Right hindlimb (tissue), 1 donor: Measurements from ENCODE around the gene SLAMF9.
"Not testable (repeated sequence)": the region's sequence is repeated elsewhere in the genome, so short reads cannot be mapped to it uniquely, and the experiment has no call there.

Source experiments
- DNase-seq: peaks from one replicate; pipeline ENCODE4 v3.0.0-alpha.2; 2018

The SLAMF9 gene

GRCh38 chr1:159920202-159920601 is 33.8 kb downstream of the SLAMF9 start:
- no peak for DNase-seq

DNA sequence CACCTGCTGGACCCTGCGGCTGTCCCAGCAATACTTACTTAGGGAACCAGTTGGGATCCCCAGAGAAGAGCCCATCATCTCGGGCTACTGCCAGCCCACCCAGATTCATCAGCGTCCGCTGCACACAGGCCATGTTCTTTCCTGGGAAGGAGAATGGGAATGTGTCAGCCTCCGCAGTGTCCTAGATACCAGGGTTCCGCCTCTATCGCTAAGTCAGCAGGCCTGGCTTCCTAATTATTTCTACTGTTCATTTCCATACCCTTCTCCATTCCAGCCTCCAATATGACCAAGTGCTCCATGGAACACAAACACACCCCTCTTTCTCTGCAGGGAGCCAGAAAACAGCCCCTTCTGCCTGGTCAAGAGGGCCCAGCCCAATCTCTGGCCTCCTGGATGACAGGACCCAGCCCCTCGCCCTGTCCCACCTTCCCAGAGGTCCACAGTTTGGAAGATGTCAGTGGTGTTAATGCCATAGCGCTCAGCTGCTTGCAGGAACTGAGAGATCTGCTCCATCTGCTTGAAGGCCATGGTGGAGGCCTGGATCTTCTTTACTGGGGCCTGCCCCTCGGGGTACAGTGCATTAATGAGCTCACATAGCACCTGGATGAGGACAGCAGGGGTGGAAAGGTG is 34.7 kb downstream of the SLAMF9 start:
- DNase-seq: no peak

- DNase-seq: no peak
These were observed 35.5 kb downstream of the SLAMF9 start for GRCh38 chr1:159918352-159919200.

DNA sequence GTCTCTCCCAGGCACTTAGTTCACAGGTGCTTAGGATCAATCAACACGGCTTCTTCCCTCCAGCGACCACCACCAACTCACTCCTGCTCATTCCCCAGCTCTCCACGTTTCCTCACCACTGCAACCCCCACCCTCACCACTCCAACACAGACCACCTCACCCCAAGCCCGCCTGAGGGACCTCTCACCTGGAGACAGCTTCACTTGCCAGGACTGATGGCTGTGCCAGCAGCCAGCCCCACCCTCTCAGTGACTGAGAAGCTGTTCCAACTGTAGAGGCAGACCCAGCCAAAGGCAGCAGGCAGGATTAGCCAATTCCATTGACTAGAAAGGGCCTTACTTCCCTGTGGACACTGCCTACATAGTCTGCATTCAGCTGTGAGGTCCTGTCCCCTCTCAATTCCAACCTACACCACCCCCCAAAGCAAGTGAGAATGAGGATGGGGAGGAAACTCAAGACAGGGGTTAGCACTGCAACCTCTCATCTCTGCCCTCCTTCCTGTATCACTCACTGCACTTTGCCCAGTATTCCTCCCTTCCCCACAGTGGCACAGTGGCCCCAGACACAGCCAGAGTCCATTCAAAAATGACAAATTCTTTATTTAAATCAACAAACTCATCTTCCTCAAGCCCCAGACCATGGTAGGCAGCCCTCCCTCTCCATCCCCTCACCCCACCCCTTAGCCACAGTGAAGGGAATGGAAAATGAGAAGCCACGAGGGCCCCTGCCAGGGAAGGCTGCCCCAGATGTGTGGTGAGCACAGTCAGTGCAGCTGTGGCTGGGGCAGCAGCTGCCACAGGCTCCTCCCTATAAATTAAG is 36.3 kb downstream of the SLAMF9 start:
- DNase-seq: peak; percentile 78

DNA sequence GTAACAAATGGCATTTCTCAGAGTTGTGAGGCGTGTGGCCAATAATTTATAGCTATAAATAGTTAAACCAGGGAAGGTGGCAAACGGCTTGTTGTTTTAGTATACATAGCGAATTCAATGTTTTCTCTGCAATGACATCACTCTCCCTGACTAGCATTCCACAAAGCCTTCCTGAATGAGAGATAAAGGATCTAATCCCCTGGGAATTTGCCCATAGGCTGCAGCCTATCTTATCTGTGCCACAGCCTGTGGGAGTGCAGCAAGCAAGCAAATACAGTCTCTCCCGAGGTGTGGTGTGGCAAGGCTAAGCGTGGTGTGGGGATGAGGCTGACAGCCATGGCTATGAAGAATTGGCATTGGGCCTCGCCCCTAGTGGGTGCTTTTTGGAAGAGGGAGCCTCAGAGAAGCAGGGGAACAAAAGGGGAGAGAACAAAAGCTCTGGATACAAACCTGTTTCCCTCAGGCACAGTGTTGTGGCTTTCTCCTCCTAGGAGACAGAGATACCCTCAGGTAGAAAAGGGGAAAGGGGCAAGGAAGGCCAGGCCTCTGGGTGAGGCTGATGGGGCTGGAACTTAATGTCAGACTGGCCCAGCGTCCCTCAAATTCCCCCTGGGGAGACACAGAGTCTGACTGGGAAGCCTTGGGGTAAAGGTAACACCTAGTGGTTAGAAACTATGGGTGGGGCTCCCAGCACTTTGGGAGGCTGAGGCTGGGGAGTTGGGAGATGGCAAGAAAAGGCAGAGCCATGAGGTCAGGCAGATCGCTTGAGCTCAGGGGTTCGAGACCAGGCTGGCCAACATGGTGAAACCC is 37.6 kb downstream of the SLAMF9 start:
- DNase-seq: no peak

GRCh38 chr1:159915571-159916241 is 38.3 kb downstream of the SLAMF9 start:
- no peak for DNase-seq

DNA sequence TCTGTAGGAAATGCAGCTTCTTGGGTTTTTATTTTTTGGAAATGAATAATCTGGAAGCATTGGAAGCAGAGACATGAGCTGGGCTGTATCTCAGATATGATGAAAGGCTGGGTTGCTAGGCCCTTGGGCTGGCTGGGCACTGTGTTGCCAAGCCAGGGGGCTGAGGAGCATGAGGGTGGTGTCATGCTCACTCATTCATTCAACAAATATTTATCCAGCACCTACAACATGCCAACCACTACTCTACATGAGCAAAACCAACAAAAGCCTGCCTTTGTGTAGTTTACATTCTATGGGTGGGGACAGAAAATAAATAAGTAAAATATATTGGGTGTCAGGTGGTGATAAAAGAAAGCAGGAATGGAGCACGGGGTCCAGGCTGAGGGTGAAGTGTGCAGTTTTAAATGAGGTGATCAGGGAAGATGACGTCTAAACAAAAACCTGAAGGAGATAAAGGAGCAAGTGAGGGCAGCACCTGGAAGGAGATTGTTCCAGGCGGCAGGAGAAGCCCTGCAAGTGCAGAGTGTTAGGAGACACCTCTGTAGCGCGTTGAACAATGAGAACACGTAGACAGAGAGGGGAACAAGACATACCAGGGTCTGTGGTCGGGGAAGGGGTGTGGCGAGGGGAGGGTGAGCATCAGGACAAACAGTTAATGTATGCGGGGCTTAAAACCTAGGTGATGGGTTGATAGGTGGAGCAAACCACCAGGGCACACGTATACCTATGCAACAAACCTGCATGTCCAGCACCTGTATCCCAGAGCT is 39.6 kb downstream of the SLAMF9 start:
- no peak for DNase-seq

DNA sequence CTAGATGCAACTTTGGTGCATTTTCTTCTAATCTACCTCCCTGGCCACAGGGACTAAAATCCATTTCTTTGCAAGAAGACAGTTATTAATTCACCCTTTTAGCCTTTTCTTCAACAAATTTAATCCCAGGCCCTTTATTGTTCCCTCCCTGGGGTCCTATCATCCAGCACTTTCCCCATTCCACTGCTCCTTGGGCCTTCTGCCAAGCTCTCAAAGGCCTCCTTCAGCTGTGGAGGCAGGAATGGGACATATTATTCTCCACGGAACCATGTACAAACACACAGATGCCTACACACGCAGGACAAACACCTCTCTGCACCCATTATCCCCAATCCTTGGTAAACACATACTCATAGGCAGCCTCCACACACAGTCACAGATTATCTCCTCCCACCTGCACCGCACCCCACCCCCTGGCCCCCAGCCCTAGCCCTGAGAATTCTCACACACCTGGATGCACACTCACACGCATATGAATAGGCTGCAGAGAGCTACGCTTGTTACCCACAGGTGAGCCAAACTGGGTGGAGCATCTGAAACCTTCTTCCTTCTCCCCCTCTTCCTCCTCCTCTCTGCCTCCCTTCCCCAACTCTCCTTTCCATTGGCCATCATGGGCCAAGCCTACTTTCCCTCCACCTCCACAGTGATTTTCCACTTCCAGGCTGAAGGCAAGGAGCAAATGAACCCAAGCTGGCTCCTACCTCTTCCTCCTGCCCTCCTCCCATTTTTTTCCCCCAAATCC is 40.4 kb downstream of the SLAMF9 start:
- no peak for DNase-seq

DNA sequence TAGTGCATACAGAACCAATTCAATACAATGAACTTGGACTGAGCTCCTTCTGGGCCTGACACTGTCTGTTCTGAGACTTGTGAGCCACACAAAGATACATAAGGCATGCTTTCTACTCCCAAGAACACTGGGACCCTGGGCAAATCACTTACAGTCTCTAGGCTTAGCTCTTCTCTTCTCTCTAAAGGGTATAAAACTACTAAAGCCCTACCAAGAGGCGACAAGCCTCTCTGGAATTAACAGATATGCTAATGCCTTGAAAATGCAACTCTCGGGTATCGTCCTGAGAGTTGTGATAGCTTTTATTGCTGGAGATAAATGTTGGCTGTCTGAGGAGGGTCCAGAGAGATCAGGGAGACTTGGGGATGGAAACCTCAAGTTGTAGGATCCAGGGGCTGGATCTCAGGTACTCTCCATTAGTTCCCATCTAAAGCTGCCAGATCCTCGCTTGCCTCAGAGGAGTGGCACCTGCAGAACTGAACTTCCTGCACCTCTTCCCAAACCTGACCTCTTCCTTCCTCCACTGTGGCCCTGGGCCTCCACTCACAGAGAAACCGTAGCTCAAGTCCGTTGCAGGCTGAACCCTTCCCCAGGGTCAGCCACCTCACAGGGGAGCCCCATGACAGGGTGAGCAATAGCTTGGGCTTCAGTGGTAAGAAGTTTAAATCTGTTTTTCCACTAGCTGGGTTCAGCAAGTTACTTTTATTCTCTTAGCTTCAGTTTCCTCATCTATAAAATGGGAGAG is 42.5 kb downstream of the SLAMF9 start:
- no peak for DNase-seq

DNA sequence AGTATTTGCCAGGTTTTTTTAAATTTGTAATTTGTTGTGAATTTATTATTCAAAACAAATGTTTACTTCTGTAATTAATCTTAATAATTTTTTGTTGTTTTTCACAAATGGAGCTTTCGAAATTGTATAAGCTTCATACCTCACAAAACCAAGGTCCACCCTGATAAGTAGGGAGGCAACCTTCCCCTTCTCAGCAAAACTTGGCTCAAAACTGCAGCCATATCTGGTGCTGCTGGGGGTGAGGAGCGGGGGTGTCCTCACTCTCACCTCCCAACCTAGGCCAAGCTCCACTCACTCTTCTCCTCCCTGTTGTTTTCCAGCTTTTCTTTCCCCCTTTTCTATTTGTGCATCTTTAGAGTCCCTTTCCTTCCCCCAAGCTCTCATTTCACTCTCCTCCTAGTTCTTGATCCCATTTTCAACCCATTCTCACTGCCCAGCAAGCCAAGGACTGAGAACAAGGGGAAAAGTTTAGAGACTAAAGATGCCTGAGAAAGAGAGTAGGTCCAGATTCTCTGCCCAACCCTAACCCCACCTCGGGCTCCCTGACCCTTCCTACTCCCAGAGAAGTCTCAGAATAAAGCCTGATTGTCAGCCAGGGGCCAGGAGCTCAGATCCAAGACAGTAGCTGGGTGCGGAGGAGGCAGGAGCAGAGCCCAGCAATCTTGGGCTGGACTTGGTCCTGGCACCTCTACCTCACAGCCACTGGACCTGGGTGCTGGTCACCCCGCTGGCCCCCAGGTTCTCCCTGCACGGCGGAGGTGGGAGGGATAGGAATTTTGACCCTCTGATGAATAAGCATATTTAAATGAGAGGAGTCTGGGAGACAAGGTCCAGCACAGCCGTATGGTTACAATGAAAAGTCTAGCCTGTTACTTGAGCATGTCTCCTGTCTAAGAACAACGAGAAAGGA is 45.8 kb downstream of the SLAMF9 start:
- no peak for DNase-seq

DNA sequence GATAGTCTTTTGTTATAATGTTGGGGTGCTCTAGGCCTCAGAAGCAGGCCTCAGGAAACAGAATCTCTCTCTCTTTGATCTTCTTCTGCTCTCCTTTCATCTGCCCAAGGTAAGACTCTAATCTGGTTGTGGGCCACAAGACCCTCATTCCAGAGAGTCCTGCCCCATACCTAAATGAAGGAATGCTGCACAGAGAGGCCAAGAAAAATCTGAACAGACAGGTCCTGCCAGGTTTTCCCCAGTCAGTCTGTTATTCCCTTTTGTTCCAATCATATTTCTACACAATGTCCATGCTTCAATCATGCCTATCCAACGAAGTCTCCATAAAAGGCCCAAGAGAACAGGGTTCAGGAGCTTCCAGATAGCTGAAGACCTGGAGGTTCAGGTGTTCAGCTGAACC is 47.1 kb downstream of the SLAMF9 start:
- DNase-seq: no peak

GRCh38 chr1:159904036-159904435 is 50.0 kb downstream of the SLAMF9 start:
- DNase-seq: not testable (repeated sequence)

DNA sequence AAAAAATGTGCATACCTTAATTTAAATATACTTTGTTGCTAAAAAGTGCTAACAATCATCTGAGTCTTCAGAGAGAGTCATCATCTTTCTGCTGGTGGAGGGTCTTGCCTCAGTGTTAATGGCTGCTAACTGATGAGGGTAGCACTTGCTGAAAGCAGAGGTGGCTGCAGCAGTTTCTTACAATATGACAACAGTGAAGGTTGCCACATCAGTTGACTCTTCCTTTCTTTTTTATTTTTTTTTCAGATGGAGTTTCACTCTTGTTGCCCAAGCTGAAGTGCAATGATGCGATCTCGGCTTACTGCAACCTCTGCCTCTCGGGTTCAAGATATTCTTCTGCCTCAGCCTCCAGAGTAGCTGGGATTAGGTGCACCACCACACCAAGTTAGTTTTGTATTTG is 51.5 kb downstream of the SLAMF9 start:
- no peak for DNase-seq
